Measurements from ENCODE around the gene ANKRD40CL. TPM values are rescaled to one million over a fixed set of nuclear protein-coding genes. Genes with fewer than 3 reads are reported as not detected.
"Not testable (repeated sequence)": the region's sequence is repeated elsewhere in the genome, so short reads cannot be mapped to it uniquely, and the experiment has no call there.

ANKRD40CL gene
- total and polyA plus RNA-seq, 10 donors = not detected

DNA sequence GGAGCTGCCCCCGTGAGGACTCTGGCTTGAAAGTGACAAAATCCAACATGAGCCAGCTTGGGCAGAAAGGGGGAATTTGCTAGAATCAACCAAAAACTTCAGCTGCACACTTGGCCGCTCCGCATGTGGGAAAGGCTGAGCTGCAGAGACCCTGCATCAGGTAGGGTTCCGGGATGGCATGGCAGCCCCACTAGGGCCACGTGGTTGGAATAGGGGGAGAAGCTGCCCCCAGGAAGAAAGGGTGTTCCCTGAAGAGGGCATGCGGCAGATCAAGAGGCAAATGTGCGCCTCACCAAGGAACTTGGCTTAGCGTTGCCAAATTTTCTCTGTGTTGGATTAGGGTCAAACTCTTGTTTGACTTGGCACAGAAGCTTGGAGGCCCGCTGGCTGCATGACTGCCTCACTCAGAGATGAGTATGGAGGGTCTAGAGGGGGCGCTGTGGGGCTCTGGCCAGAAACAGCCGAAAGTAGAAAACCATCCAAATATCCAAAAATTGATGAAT lies 38.9 kb upstream of the ANKRD40CL start:
- Histone ChIP-seq H3K27ac (no peak overlapping the region), H3K4me3 (no peak overlapping the region), H3K36me3 (no peaks in the 10 kb centered on the region), H3K4me1 (peaks cover 0 to 7% (median 2%) of the 10 kb centered on the region in 6 donors), H3K9me3 (no peaks in the 10 kb centered on the region), H3K27me3 (replicated peaks in 1 of 7) (no peaks in the 10 kb centered on the region)
- TF ChIP-seq POLR2A (IDR thresholded peaks at IDR 0.05) (no peak), POLR2AphosphoS5 (IDR thresholded peaks at IDR 0.05) (no peak)
- TF ChIP-seq, protein P1, sequence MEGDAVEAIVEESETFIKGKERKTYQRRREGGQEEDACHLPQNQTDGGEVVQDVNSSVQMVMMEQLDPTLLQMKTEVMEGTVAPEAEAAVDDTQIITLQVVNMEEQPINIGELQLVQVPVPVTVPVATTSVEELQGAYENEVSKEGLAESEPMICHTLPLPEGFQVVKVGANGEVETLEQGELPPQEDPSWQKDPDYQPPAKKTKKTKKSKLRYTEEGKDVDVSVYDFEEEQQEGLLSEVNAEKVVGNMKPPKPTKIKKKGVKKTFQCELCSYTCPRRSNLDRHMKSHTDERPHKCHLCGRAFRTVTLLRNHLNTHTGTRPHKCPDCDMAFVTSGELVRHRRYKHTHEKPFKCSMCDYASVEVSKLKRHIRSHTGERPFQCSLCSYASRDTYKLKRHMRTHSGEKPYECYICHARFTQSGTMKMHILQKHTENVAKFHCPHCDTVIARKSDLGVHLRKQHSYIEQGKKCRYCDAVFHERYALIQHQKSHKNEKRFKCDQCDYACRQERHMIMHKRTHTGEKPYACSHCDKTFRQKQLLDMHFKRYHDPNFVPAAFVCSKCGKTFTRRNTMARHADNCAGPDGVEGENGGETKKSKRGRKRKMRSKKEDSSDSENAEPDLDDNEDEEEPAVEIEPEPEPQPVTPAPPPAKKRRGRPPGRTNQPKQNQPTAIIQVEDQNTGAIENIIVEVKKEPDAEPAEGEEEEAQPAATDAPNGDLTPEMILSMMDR (IDR thresholded peaks at IDR 0.05 in 8 of 11, conservative IDR thresholded peaks at IDR 0.05 in 3 of 11) = no peak
- no peak for DNase-seq
- intact Hi-C loops (cut with DNase I; ENCODE audit: low total_unique reads) = no loop called here
- 77 to 94% (median 87%) methylated on average over 11 of the region's 11 CpGs for whole genome bisulfite sequencing, 5 donors

GRCh38 chr17:50805486-50805885 lies 38.2 kb upstream of the ANKRD40CL start:
- TF ChIP-seq, protein P1 (IDR thresholded peaks at IDR 0.05 in 8 of 11, conservative IDR thresholded peaks at IDR 0.05 in 3 of 11) = no peak
- TF ChIP-seq POLR2AphosphoS5 (IDR thresholded peaks at IDR 0.05) (no peak), POLR2A (IDR thresholded peaks at IDR 0.05) (no peak)
- no peaks in the 10 kb centered on the region for H3K36me3 ChIP-seq
- intact Hi-C loops (cut with DNase I; ENCODE audit: low total_unique reads) = no loop called here
- WGBS, 5 donors = 78 to 90% (median 86%) methylated on average over 3 to 6 of the region's 6 CpGs
- H3K4me1 ChIP-seq = peaks cover 0 to 7% (median 2%) of the 10 kb centered on the region in 6 donors
- H3K9me3 ChIP-seq = no peaks in the 10 kb centered on the region
- no peak overlapping the region for H3K27ac ChIP-seq
- DNase-seq = no peak
- no peak overlapping the region for H3K4me3 ChIP-seq
- H3K27me3 ChIP-seq (replicated peaks in 1 of 7) = no peaks in the 10 kb centered on the region

GRCh38 chr17:50804749-50805475 lies 37.6 kb upstream of the ANKRD40CL start:
- H3K4me3 ChIP-seq; H3K36me3 ChIP-seq; H3K27ac ChIP-seq; intact Hi-C loops (cut with DNase I; ENCODE audit: low total_unique reads); DNase-seq; H3K9me3 ChIP-seq; H3K27me3 ChIP-seq (replicated peaks in 1 of 7); H3K4me1 ChIP-seq: not testable (repeated sequence)
- WGBS, 5 donors = 89 to 98% (median 91%) methylated on average over 13 of the region's 13 CpGs

- no peaks in the 10 kb centered on the region for H3K4me1 ChIP-seq
- H3K9me3 ChIP-seq = no peaks in the 10 kb centered on the region
- H3K36me3 ChIP-seq = no peaks in the 10 kb centered on the region
- H3K27ac ChIP-seq = no peak overlapping the region
- WGBS, 5 donors = 78 to 88% (median 84%) methylated on average over 6 of the region's 6 CpGs
- no peak overlapping the region for H3K4me3 ChIP-seq
- no peak for DNase-seq
- no peaks in the 10 kb centered on the region for H3K27me3 ChIP-seq (replicated peaks in 1 of 7)
- TF ChIP-seq POLR2A (IDR thresholded peaks at IDR 0.05) = no peak
- intact Hi-C loops (cut with DNase I; ENCODE audit: low total_unique reads) = no loop called here
These were observed 36.4 kb upstream of the ANKRD40CL start for GRCh38 chr17:50803676-50804075.

GRCh38 chr17:50802609-50803571 lies 35.6 kb upstream of the ANKRD40CL start:
- H3K27ac ChIP-seq = no peak overlapping the region
- intact Hi-C loops (cut with DNase I; ENCODE audit: low total_unique reads) = no loop called here
- no peak overlapping the region for H3K4me3 ChIP-seq
- no peaks in the 10 kb centered on the region for H3K4me1 ChIP-seq
- no peaks in the 10 kb centered on the region for H3K27me3 ChIP-seq (replicated peaks in 1 of 7)
- DNase-seq = no peak
- no peaks in the 10 kb centered on the region for H3K9me3 ChIP-seq
- no peaks in the 10 kb centered on the region for H3K36me3 ChIP-seq
- WGBS, 5 donors = 83 to 92% (median 87%) methylated on average over 12 of the region's 12 CpGs
- TF ChIP-seq, protein P1 (IDR thresholded peaks at IDR 0.05 in 8 of 11, conservative IDR thresholded peaks at IDR 0.05 in 3 of 11) = no peak
- TF ChIP-seq POLR2AphosphoS5 (IDR thresholded peaks at IDR 0.05) (no peak), POLR2A (IDR thresholded peaks at IDR 0.05) (no peak)
